GM19193 (cell line): Measurements from ENCODE around the gene ZNF346.

Source experiments
- POLR2A ChIP-seq: IDR thresholded peaks from 4 replicates; pipeline ENCODE4 v1.6.1; 2011; ENCODE audit not compliant: insufficient read depth, insufficient read length; ENCODE audit errors: extremely low read depth

ZNF346 gene

GRCh38 chr5:177095088-177095669 lies 72.7 kb downstream of the ZNF346 start:
- TF ChIP-seq POLR2A, result no peak

DNA sequence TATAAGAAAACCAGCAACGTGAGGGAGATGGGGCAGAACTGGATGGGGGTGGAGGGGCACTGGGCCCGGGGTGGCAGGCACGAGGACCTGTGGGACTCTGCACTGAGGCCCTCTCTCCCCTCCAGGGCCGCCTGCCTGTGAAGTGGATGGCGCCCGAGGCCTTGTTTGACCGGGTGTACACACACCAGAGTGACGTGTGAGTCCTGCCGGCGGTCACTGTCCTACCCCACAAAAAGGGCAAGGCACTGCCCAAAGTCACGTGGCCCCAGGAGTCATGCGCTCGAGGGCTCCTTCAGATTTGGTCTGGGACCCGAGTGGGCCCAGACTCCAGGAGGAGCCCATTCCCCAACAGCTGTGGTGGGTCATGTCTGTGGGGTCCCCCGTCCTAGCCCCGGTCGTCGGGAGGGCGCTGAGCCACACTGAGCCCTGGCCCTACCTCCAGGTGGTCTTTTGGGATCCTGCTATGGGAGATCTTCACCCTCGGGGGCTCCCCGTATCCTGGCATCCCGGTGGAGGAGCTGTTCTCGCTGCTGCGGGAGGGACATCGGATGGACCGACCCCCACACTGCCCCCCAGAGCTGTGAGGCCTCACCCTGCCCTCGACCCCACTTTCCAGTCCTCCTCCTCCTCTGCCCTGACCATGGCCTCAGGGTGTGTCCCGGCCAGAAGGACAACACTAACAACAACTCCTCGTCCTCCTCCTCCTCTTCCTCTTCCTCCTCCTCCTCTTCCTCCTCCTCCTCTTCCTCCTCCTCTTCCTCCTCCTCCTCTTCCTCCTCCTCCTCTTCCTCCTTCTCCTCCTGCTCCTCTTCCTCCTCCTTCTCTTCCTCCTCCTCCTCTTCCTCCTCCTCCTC lies 73.9 kb downstream of the ZNF346 start:
- TF ChIP-seq POLR2A, result no peak

- TF ChIP-seq POLR2A, result no peak
These were observed 74.8 kb downstream of the ZNF346 start for GRCh38 chr5:177097016-177097985.

- no peak for TF ChIP-seq POLR2A
These were observed 75.6 kb downstream of the ZNF346 start for GRCh38 chr5:177098120-177098469.

GRCh38 chr5:177098470-177099141 lies 76.1 kb downstream of the ZNF346 start:
- TF ChIP-seq POLR2A, result no peak

DNA sequence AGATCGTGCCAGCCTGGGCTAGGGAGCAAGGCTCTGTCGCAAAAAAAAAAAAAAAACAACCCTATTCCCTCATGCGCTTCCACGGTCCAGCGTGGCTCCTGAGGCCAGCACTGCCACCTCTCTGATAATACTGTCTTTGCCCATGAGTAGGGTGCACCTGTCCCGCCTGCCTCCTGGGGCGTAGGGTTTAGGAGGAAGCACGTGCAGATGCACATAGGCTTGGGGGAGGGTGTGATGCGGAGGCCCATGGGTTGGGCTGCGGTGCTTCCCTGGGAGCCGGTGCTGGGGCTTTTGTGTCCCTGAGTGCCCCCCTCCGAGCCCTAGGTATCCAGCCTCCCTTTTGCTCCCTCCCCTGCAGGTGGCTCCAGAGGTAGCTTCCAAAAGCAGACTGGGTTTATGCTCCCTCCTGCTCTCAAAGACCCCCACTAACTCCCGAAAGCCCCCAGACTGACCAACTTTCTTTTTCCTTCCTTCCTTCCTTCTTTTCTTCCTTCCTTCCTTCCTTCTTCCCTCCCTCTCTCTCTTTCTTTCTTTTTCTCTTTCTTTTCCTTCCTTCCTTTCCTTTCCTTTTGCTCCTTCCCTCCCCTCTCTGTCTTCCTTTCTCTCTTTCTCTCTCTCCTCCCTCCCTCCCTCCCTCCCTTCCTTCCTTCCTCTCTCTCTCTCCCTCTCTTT lies 77.1 kb downstream of the ZNF346 start:
- no peak for TF ChIP-seq POLR2A

GRCh38 chr5:177100714-177101121 lies 78.2 kb downstream of the ZNF346 start:
- TF ChIP-seq POLR2A, result no peak

DNA sequence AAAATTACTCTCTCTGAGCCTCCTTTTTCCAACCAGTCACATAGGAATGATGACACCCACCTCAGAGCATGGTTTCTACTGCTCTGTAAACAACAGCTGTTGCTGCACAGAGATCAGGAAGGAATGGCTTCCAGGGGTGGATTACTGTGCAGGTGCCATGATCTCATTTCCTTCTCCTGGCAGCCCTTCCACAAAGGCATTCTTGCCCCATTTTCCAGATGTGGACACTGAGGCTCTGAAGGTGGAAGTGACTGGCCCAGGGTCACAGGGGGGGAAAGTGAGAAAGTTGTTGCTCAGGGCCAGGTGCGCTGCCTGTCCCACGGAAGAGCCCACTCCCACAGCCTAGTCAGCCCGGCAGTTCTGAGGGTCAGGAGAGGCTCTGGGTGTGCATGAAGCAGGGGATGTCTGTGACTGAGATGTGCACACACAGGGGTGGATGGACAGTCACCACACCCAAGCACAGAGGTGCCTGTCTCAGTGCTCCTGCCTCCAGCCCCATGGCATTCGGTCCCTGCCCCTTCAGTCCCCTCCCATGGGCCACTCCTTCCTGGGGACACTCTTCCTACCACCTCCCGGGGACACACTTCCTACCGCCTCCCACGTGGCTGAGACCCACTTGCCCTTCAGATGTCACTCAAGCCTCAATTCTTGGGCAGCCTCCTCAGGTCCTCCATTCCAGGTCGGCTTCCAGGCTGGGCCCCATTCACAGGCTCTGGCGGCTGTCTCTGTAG lies 81.2 kb downstream of the ZNF346 start:
- TF ChIP-seq POLR2A, result no peak

DNA sequence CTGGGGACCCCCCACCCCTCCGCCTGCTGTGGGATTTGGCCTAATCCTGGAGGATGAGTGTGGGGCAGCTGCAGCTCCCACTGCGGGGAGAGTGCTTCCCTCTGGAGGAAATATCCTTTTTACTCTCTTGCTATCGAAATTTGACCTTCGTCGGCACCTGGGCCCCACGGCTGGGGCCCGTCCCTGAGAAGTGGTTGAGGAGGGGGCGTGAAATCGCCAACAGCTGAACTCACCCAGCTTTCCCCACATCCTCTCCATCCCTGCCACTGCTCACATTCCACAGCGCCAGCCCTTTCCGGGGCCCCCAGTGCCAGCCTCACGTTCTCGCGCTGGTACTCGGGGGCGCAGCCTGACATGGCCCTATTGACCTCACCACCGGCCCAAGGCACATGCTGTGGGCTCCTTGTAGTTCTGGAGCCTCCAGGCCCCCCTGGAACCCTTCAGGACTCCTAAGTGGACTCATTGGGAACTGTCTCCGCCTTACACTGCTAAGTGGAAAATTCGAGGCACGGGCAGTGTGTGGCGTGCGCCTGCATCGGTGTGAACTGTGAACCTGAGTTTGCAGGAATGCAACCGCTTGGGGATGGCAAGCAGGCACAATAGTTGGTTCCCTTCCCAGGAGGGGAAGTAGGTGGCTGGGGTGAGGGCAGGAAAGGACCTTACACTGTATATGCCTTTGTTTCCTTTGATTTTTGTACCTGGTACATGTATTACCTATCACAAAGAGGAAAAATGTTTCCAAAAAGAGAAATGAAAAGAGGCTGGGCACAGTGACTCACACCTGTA lies 83.4 kb downstream of the ZNF346 start:
- TF ChIP-seq POLR2A, result no peak

DNA sequence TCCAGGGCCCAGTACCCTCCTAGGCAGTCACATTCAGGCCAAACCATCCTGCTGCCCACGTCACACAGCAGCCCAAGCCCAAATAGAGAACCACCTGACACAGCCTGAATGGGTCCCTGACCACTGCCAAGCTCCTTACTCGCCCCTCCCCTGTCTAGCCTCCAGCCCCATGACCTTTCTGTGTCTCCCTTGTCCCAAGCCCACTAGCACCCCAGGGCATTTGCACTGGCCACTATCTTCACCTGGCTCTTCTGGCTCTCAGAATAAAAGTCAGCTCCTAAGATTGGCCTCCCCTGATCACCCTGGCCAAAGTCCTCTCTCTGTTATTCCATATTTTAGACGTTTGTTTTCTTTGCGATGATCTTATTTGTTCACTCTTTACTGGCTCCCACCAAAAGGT lies 84.7 kb downstream of the ZNF346 start:
- TF ChIP-seq POLR2A, result no peak

DNA sequence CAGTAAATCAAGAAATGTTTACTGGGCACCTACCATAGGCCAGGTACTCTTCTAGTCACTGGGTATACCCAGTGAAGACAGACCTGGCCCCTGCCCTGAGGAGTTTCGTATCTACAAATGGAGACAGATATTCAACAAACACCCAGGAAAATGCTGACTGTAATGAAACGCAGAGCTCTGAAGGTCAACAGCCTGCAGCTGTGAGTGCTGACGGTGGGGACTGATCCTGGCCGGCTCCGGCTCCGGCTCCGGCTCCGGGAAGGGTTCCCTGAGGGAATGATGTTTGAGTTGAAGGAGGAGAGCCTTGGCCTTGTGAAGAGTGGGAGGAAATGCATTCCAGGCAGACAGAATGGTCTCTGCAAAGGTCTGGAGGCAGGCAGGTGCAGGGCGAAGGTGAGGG lies 87.3 kb downstream of the ZNF346 start:
- no peak for TF ChIP-seq POLR2A

DNA sequence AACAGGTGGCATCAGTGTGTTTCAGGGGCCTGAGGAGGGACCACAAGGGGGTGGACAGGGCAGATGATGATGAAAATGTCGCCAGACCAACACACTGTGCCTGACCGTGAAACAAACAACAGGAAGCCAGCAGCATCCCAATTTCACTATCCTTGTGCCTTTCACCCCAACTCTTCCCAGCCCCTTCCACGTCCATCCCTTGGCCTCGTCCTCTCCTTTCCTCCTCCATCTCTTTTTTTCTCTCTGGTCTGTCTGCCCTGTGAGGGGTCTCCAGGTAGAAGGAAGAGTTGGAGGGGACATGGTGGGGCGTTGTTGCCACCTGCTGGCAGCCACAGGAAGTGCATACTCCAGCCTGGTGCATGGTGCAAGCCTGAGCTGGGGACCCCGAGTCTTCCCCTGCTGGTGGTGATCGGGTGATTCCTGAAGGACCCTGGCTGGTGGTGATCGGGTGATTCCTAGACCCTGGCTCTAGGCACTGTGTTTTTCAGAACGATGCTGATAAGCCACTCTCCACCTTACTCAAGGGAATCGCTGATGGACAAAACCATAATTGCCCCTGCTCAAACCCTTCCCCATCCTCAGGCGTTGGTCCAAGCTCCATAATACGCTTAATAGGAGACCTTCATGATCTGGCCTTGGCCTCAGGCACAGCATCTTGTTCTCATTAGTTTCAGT lies 89.4 kb downstream of the ZNF346 start:
- TF ChIP-seq POLR2A, result no peak

DNA sequence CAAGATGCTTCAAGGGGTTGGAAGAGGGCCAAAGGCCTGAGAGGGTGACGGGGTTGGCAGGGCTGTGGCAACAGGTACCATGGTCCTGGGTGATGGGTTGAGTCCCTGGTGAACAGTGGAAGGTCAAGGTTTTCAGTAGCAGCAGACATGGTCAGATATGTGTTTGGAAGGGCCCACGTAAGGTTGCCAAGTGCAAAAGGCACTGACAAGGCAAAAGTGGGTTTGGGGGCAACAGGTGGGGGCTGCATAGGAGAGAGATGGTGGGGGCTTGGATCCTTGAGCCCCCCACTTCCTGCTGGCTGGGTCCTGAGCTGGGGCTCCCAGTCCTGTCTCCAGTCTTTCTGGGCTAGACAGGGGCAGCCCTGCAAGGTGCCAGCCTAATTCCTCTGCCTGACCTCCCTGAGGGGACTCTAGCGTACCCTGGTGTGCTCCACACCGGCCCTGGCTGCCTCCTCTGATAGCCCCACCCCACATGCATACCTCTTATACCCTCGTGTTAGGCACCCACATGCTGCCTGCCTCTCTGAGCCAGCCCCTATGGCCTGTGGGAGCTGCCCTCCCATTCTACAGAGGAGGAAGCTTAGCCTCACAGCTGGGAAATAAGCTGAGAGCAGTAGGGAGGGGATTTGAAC lies 90.2 kb downstream of the ZNF346 start:
- TF ChIP-seq POLR2A, result no peak
